Stomach (tissue), 9 donors: ENCODE measurements around the gene CCSER1. TPM values are rescaled to one million over a fixed set of nuclear protein-coding genes. Genes with fewer than 3 reads are reported as not detected.

ENCODE experiments used
- DNase-seq, 2 donors: peaks; one replicate each; pipeline versions ENCODE4 v3.0.0 to v3.0.0-alpha.2; 2013 to 2019
- H3K27ac ChIP-seq, 5 donors: fragments of 200-600 bp in 4 of 5; sonication (generic) in 4 of 5; one replicate each; pipeline ENCODE4 v1.5.1; 2013 to 2019; ENCODE audit warnings: mild to moderate bottlenecking in 1 of 5, moderate library complexity in 1 of 5
- H3K27me3 ChIP-seq, 3 donors: fragments of 200-600 bp; sonication (generic); one replicate each; pipeline ENCODE4 v1.5.1; 2017 to 2019; ENCODE audit warnings: mixed run types in 1 of 3
- H3K36me3 ChIP-seq, 4 donors: fragments of 200-600 bp; sonication (generic); 1 replicate in 3 of 4; 2 replicates in 1 of 4; pipeline ENCODE4 v1.5.1; 2016 to 2019
- H3K4me1 ChIP-seq, 4 donors: fragments of 200-600 bp; sonication (generic); one replicate each; pipeline ENCODE4 v1.5.1; 2016 to 2019
- H3K4me3 ChIP-seq, 4 donors: fragments of 200-600 bp; sonication (generic) in 3 of 4; one replicate each; pipeline ENCODE4 v1.5.1; 2016 to 2019; ENCODE audit warnings: mild to moderate bottlenecking in 1 of 4
- H3K9me3 ChIP-seq, 4 donors: fragments of 200-600 bp; sonication (generic); one replicate each; pipeline ENCODE4 v1.5.1; 2016 to 2019
- CTCF ChIP-seq, 7 experiments: fragments of 450-650 bp in 4 of 7; fragments of 200-600 bp in 3 of 7; sonication (generic) in 3 of 7; IDR thresholded peaks; one replicate each; pipeline ENCODE4 v1.5.1; 2016 to 2019; ENCODE audit warnings: antibody characterized with exemption in 7 of 7, control low read depth in 2 of 7, mild to moderate bottlenecking in 1 of 7
- EP300 ChIP-seq: sonication (generic); formaldehyde crosslinking; IDR thresholded peaks from one replicate; pipeline ENCODE4 v1.6.1; 2017; ENCODE audit warnings: antibody characterized with exemption
- POLR2A ChIP-seq, 4 donors: fragments of 450-650 bp; IDR thresholded peaks; one replicate each; pipeline ENCODE4 v1.6.1; 2016; ENCODE audit warnings: antibody characterized with exemption in 4 of 4, control low read depth in 2 of 4, mild to moderate bottlenecking in 1 of 4, moderate library complexity in 1 of 4
- POLR2AphosphoS5 ChIP-seq, 3 donors: sonication (generic); formaldehyde crosslinking; IDR thresholded peaks; one replicate each; pipeline ENCODE4 v1.6.1; 2016; ENCODE audit warnings: antibody characterized with exemption in 3 of 3
- WGBS, 5 donors: extraction: QIAGEN DNeasy Blood & Tissue Kit in 3 of 5; methylation state at CpG; one replicate each; pipeline versions ENCODE4 v1.1.5 to v1.1.7; 2013 to 2018; 5-methylcytosine and 5-hydroxymethylcytosine counted together
- intact Hi-C: fragments of 100-400 bp; cut with DNase I; formaldehyde crosslinking; loops from one replicate; pipeline ENCODE4 v1.15.1; 2023; ENCODE audit warnings: low total_unique reads
- polyA plus RNA-seq, 3 donors: library from polyadenylated mRNA; stranded (reverse); fragments of 200-250 nt; gene quantifications; one replicate each; pipeline ENCODE4 v1.2.3, GENCODE V29; 2013
- total RNA-seq, 5 donors: library from RNA; depleted of rRNA; stranded (reverse); fragments of >200 nt; gene quantifications; one replicate each; pipeline versions ENCODE4 v1.1.0 to v1.2.3, GENCODE V29; 2014 to 2016
- donor health status: healthy with polysubstance abuse.
- donor health status: Bipolar disorder and iron deficiency.
- donor health status: healthy.

The CCSER1 gene
- total and polyA plus RNA-seq, 8 donors, result 0.33 to 149 (median 15.2) TPM

- Histone ChIP-seq H3K36me3 (no peaks in the 10 kb centered on the region), H3K4me3 (no peak overlapping the region), H3K4me1 (no peaks in the 10 kb centered on the region), H3K27ac (no peak overlapping the region), H3K27me3 (no peaks in the 10 kb centered on the region), H3K9me3 (no peaks in the 10 kb centered on the region)
- no peak for TF ChIP-seq EP300
- TF ChIP-seq CTCF (IDR thresholded peaks at IDR 0.05), result no peak
- intact Hi-C loops, result no loop called here
- no peak for DNase-seq
- WGBS, 5 donors, result 92 to 100% (median 99%) methylated on average over 2 of the region's 2 CpGs
Observed at GRCh38 chr4:90570615-90571014, 443.4 kb downstream of the CCSER1 start.

GRCh38 chr4:90572996-90573395 lies 445.8 kb downstream of the CCSER1 start:
- no peak for DNase-seq
- Histone ChIP-seq H3K4me3 (no peak overlapping the region), H3K27ac (no peak overlapping the region), H3K9me3 (no peaks in the 10 kb centered on the region), H3K4me1 (no peaks in the 10 kb centered on the region), H3K36me3 (no peaks in the 10 kb centered on the region), H3K27me3 (no peaks in the 10 kb centered on the region)
- intact Hi-C loops, result no loop called here
- TF ChIP-seq CTCF (IDR thresholded peaks at IDR 0.05), result no peak
- no peak for TF ChIP-seq EP300
- TF ChIP-seq POLR2A (IDR thresholded peaks at IDR 0.05), result no peak
- TF ChIP-seq POLR2AphosphoS5 (IDR thresholded peaks at IDR 0.05), result no peak
- WGBS, 5 donors, result 80 to 96% (median 83%) methylated on average over 1 to 2 of the region's 2 CpGs

- Histone ChIP-seq H3K4me3 (no peak overlapping the region), H3K27ac (no peak overlapping the region), H3K36me3 (no peaks in the 10 kb centered on the region), H3K9me3 (no peaks in the 10 kb centered on the region), H3K27me3 (no peaks in the 10 kb centered on the region), H3K4me1 (no peaks in the 10 kb centered on the region)
- intact Hi-C loops, result no loop called here
- DNase-seq, result no peak
- 74 to 93% (median 88%) methylated on average over 1 of the region's 1 CpG for WGBS, 5 donors
- TF ChIP-seq EP300 (no peak), CTCF (IDR thresholded peaks at IDR 0.05) (no peak), POLR2AphosphoS5 (IDR thresholded peaks at IDR 0.05) (no peak), POLR2A (IDR thresholded peaks at IDR 0.05) (no peak)
Observed at GRCh38 chr4:90575371-90575770, 448.2 kb downstream of the CCSER1 start.

- 81 to 94% (median 88%) methylated on average over 1 of the region's 1 CpG for WGBS, 5 donors
- no peaks in the 10 kb centered on the region for H3K27me3 ChIP-seq
- H3K9me3 ChIP-seq, result no peaks in the 10 kb centered on the region
- DNase-seq, result peak in 1 of 2 donors; percentile 27
- H3K36me3 ChIP-seq, result no peaks in the 10 kb centered on the region
- TF ChIP-seq POLR2AphosphoS5 (IDR thresholded peaks at IDR 0.05) (no peak), POLR2A (IDR thresholded peaks at IDR 0.05) (no peak), CTCF (IDR thresholded peaks at IDR 0.05) (no peak), EP300 (no peak)
- H3K27ac ChIP-seq, result no peak overlapping the region
- no peaks in the 10 kb centered on the region for H3K4me1 ChIP-seq
- no peak overlapping the region for H3K4me3 ChIP-seq
- intact Hi-C loops, result no loop called here
Observed at GRCh38 chr4:90580326-90580725, 453.1 kb downstream of the CCSER1 start.
